ENCODE measurements around the gene CCDC191.

The CCDC191 gene

DNA sequence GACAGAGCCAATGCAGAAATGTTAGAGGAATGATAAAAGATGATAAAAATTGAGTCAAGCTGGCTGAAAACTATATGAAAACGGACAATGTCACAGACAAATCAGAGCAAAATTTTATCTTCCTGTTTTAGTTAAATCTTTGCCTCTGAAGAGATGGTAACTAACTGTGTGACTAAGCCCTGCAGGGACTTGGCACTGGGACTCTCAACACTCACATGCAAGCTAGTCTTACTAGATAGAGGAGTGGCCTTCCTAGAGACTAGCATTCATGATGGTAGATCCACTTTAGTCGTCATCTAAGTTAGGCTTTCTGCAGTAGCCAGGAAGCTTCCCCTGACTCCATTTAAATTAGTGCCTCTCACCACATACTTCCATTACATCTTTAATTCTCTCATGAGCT, 4.1 kb downstream of the CCDC191 start:
- ChIA-PET CTCF (no interaction called here), POLR2A (no interaction called here)
- DNase-seq (ENCODE audit: extremely low spot score) = no peak
- TF ChIP-seq ELF4 (IDR thresholded peaks at IDR 0.05) (no peak), LEF1 (IDR thresholded peaks at IDR 0.05; ENCODE audit: borderline replicate concordance) (no peak), ARNT (IDR thresholded peaks at IDR 0.05) (no peak), SUZ12 (IDR thresholded peaks at IDR 0.05) (no peak), FOXA1 (IDR thresholded peaks at IDR 0.05) (no peak), NFRKB (IDR thresholded peaks at IDR 0.05) (no peak), BHLHE40 (IDR thresholded peaks at IDR 0.05; ENCODE audit: borderline replicate concordance) (no peak), L3MBTL2 (conservative IDR thresholded peaks at IDR 0.05) (no peak), HDGF (IDR thresholded peaks at IDR 0.05; ENCODE audit: borderline replicate concordance) (no peak)

DNA sequence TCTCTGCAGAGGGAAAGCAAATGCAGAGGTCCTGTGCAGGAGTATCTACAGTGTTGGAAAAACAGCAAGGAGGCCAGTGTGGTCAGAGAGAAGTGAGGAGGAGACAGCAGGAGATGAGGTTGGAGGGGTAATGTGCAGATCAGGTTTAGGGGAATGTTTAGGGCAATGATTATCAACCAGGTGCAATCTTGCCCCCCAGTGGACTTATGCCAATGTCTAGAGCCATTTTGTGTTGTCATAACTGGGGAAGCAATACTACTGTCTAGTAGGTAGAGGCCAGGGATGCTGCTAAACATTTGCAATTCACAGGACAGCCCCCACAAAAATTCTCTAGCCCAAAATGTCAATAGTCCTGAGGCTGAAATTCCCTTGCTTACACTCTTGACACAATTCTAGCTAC, 13.1 kb downstream of the CCDC191 start:
- no peak for DNase-seq (ENCODE audit: extremely low spot score)
- ChIA-PET CTCF (no interaction called here), POLR2A (no interaction called here)
- TF ChIP-seq ZNF384 (IDR thresholded peaks at IDR 0.05) (no peak), NFRKB (IDR thresholded peaks at IDR 0.05) (no peak), FOXK2 (IDR thresholded peaks at IDR 0.05) (no peak), PKNOX1 (IDR thresholded peaks at IDR 0.05) (no peak), TARDBP (IDR thresholded peaks at IDR 0.05) (no peak), HDGF (IDR thresholded peaks at IDR 0.05; ENCODE audit: borderline replicate concordance) (no peak), ELF4 (IDR thresholded peaks at IDR 0.05) (no peak), FOXM1 (IDR thresholded peaks at IDR 0.05; ENCODE audit: borderline replicate concordance) (no peak), BHLHE40 (IDR thresholded peaks at IDR 0.05; ENCODE audit: borderline replicate concordance) (no peak), L3MBTL2 (conservative IDR thresholded peaks at IDR 0.05) (no peak), CTBP1 (IDR thresholded peaks at IDR 0.05; ENCODE audit: borderline replicate concordance) (no peak), SP1 (IDR thresholded peaks at IDR 0.05) (no peak), ARNT (IDR thresholded peaks at IDR 0.05) (no peak), FOXA1 (IDR thresholded peaks at IDR 0.05) (no peak), SUZ12 (IDR thresholded peaks at IDR 0.05) (no peak), LEF1 (IDR thresholded peaks at IDR 0.05; ENCODE audit: borderline replicate concordance) (no peak)

- POLR2A ChIA-PET = no interaction called here
- no peak for DNase-seq (ENCODE audit: extremely low spot score)
- TF ChIP-seq TARDBP (IDR thresholded peaks at IDR 0.05) (no peak), BHLHE40 (IDR thresholded peaks at IDR 0.05; ENCODE audit: borderline replicate concordance) (no peak), SP1 (IDR thresholded peaks at IDR 0.05) (no peak), LEF1 (IDR thresholded peaks at IDR 0.05; ENCODE audit: borderline replicate concordance) (no peak), CTBP1 (IDR thresholded peaks at IDR 0.05; ENCODE audit: borderline replicate concordance) (no peak), FOXM1 (IDR thresholded peaks at IDR 0.05; ENCODE audit: borderline replicate concordance) (no peak), PKNOX1 (IDR thresholded peaks at IDR 0.05) (no peak), HDGF (IDR thresholded peaks at IDR 0.05; ENCODE audit: borderline replicate concordance) (no peak), ZNF384 (IDR thresholded peaks at IDR 0.05) (no peak)
- CTCF ChIA-PET = no interaction called here
Measured at GRCh38 chr3:114035896-114036295, 20.4 kb downstream of the CCDC191 start.

DNA sequence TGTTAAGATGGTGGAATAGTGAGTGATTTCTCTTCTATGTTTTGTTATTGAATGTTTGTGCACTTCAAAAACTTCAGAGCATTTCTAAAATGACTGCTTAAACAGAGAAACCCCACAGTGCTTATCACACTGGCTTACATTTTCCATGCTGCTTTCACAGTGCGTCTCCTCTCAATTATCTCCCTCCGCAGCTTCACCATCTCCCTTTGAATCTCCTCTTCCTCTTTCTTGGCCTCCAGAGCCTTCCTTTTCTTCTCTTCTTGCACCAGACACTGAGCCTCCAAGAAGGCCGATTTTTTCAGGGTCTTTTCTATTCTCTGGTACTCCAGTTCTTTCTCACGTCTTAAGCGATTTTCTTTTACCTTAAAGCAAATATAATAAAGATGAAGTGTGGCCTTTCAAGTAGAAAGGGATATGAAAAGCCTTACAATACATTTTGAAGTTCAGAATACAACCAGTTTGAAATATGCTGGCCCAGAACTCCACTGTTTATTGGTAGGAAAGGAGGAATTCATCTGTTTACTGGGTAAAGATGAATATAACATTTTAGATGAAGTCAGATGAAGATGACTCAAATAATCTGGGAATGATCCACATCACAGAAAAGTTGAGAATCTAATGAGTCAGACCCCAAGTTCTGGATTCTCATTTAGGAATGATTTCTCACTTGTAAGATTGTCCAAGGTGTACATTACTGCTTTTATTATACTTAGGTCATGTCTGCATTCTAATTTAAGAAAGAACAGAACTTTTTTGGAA, 21.4 kb downstream of the CCDC191 start:
- ChIA-PET POLR2A (no interaction called here), CTCF (no interaction called here)
- no peak for TF ChIP-seq FOXK2 (IDR thresholded peaks at IDR 0.05)
- no peak for TF ChIP-seq FOXA1 (IDR thresholded peaks at IDR 0.05)
- TF ChIP-seq BHLHE40 (IDR thresholded peaks at IDR 0.05; ENCODE audit: borderline replicate concordance) = no peak
- TF ChIP-seq PKNOX1 (IDR thresholded peaks at IDR 0.05) = no peak
- no peak for TF ChIP-seq ELF4 (IDR thresholded peaks at IDR 0.05)
- DNase-seq (ENCODE audit: extremely low spot score) = no peak

DNA sequence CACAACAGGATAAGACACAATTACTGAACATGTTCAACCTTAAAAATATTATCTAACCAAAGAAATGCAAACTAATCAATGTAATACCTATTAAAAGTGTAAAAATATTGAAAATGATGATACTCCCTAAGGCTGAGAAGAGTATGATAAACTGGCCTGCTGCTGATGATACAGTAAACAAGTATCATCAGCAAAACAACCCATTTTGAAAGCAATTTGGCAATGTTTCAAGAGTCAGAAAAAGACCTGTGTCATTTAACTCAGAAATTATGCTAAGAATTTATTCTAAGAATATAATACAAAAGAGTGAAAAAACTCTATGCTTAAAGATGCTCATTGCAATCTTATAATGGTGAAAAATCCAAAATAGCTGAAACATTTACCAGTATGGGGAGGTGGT, 22.1 kb downstream of the CCDC191 start:
- TF ChIP-seq PKNOX1 (IDR thresholded peaks at IDR 0.05) (no peak), ELF4 (IDR thresholded peaks at IDR 0.05) (no peak), FOXK2 (IDR thresholded peaks at IDR 0.05) (no peak)
- ChIA-PET CTCF (no interaction called here), POLR2A (no interaction called here)
- no peak for DNase-seq (ENCODE audit: extremely low spot score)

- no peak for DNase-seq (ENCODE audit: extremely low spot score)
- TF ChIP-seq ARNT (IDR thresholded peaks at IDR 0.05) = no peak
- TF ChIP-seq SUZ12 (IDR thresholded peaks at IDR 0.05) = no peak
- TF ChIP-seq CTBP1 (IDR thresholded peaks at IDR 0.05; ENCODE audit: borderline replicate concordance) = no peak
- TF ChIP-seq BHLHE40 (IDR thresholded peaks at IDR 0.05; ENCODE audit: borderline replicate concordance) = no peak
- ChIA-PET CTCF (no interaction called here), POLR2A (no interaction called here)
Measured at GRCh38 chr3:114033721-114034120, 22.6 kb downstream of the CCDC191 start.

All from HEK293T (cell line).